K562 (cell line): ENCODE data around the gene UNC5C. TPM values are rescaled to one million over a fixed set of nuclear protein-coding genes. Genes with fewer than 3 reads are reported as not detected.

Experiments
- ATAC-seq: fragments of 200-7000 bp; cut with Tn5 transposase; 3 replicates; pipeline ENCODE4 v1.9.1; 2020; ENCODE audit warnings: moderate library complexity
- BruUV-seq: library from RNA; stranded (reverse); fragments of 400-500 nt; replicated peaks from 2 replicates; lab custom pipeline; 2021; lab: Mats Ljungman, UMichigan
- CTCF ChIA-PET: fragments of 300-600 bp; formaldehyde crosslinking; extraction: SDS; loops from one replicate; lab custom pipeline; 2021; ENCODE audit warnings: low intra/inter-chr PET ratio; lab: Yijun Ruan, JAX
- POLR2A ChIA-PET: fragments of 300-600, 350-650 bp; sonication (Branson Sonifier 250); formaldehyde crosslinking; extraction: SDS; loops from one replicate; lab custom pipeline; 2021; ENCODE audit warnings: antibody characterized with exemption, inconsistent platforms; lab: Yijun Ruan, JAX
- DNase-seq, 4 experiments: peaks; one replicate each; pipeline versions ENCODE4 v3.0.0 to v3.0.0-alpha.2; 2011 to 2018; ENCODE audit warnings: low spot score in 3 of 4, mixed read lengths in 3 of 4; ENCODE audit errors: extremely low read depth in 1 of 4
- FAIRE-seq: peaks from 2 replicates; lab custom pipeline; 2011; peaks lifted over from hg19 to GRCh38; lab: Jason Lieb, UNC
- H2AFZ ChIP-seq: 2 replicates; pipeline ENCODE4 v1.6.0; 2011; ENCODE audit warnings: low read depth, low read length, control low read depth, inconsistent platforms
- H3K27ac ChIP-seq: fragments of 200-600 bp; 3 replicates; pipeline ENCODE4 v1.8.0; 2011; ENCODE audit warnings: low read depth, mild to moderate bottlenecking, control low read depth, inconsistent platforms, low read length, moderate library complexity, mixed read lengths; ENCODE audit errors: extremely low read depth
- H3K27me3 ChIP-seq, 2 experiments: fragments of 300-600 bp in 1 of 2; 2 replicates in 1 of 2; 3 replicates in 1 of 2; pipeline versions ENCODE4 v1.6.0 to v1.8.0; 2011; ENCODE audit warnings: inconsistent platforms in 2 of 2, low read length in 2 of 2, mild to moderate bottlenecking in 1 of 2, mixed read lengths in 1 of 2, moderate library complexity in 1 of 2; ENCODE audit not compliant: control insufficient read depth in 2 of 2, insufficient read depth in 2 of 2
- H3K36me3 ChIP-seq: fragments of 300-600 bp; 3 replicates; pipeline ENCODE4 v1.8.0; 2011; ENCODE audit warnings: mild to moderate bottlenecking, low read length, inconsistent platforms; ENCODE audit not compliant: control insufficient read depth, insufficient read depth
- H3K4me1 ChIP-seq, 2 experiments: fragments of 200-600 bp in 1 of 2; replicated peaks in 1 of 2; 2 replicates in 1 of 2; 3 replicates in 1 of 2; pipeline versions ENCODE4 v1.5.1 to v1.8.0; 2011; ENCODE audit warnings: inconsistent platforms in 2 of 2, low read length in 2 of 2, mild to moderate bottlenecking in 1 of 2, mixed read lengths in 1 of 2, moderate library complexity in 1 of 2; ENCODE audit not compliant: control insufficient read depth in 2 of 2, insufficient read depth in 2 of 2
- H3K4me2 ChIP-seq: 2 replicates; pipeline ENCODE4 v1.6.1; 2011; ENCODE audit warnings: low read length, control low read depth, inconsistent platforms, mixed read lengths; ENCODE audit not compliant: insufficient read depth
- H3K4me3 ChIP-seq: fragments of 200-600 bp; sonication (generic), shearing (Covaris generic); 2 replicates; pipeline ENCODE4 v1.5.1; 2016; ENCODE audit warnings: control low read depth, inconsistent platforms
- H3K79me2 ChIP-seq: fragments of 200-600 bp; 3 replicates; pipeline ENCODE4 v1.8.0; 2011; ENCODE audit warnings: low read length, inconsistent platforms; ENCODE audit not compliant: control insufficient read depth, insufficient read depth
- H3K9ac ChIP-seq, 2 experiments: 2 replicates each; pipeline versions ENCODE4 v1.6.0 to v1.6.1; 2011; ENCODE audit warnings: low read depth in 2 of 2, low read length in 2 of 2, control low read depth in 1 of 2, inconsistent platforms in 1 of 2, mild to moderate bottlenecking in 1 of 2, mixed read lengths in 1 of 2; ENCODE audit not compliant: insufficient read depth in 1 of 2
- H3K9me1 ChIP-seq: one replicate; pipeline ENCODE4 v1.6.0; 2011; ENCODE audit warnings: inconsistent platforms, mild to moderate bottlenecking, low read length, moderate library complexity; ENCODE audit not compliant: control insufficient read depth, insufficient read depth
- H3K9me3 ChIP-seq: replicated peaks from 2 replicates; pipeline ENCODE4 v1.5.1; 2011; ENCODE audit warnings: low read depth, low read length, inconsistent platforms; ENCODE audit not compliant: control insufficient read depth, insufficient read depth
- H4K20me1 ChIP-seq: replicated peaks from 2 replicates; pipeline ENCODE4 v1.6.1; 2011; ENCODE audit warnings: low read length, inconsistent platforms, mixed read lengths; ENCODE audit not compliant: control insufficient read depth, insufficient read depth
- ATF1 ChIP-seq, 2 experiments: fragments of 450-650 bp in 1 of 2; IDR thresholded peaks; 2 replicates each; pipeline ENCODE4 v1.6.1; 2016; ENCODE audit warnings: missing compliant biosample characterization in 1 of 2, missing genetic modification characterization in 1 of 2
- BRCA1 ChIP-seq, 2 experiments: fragments of 450-650 bp in 1 of 2; sonication (generic) in 1 of 2; formaldehyde crosslinking in 1 of 2; IDR thresholded peaks; 2 replicates each; pipeline versions ENCODE4 v1.5.0 to v1.6.1; 2017 to 2020; ENCODE audit warnings: mild to moderate bottlenecking in 1 of 2, missing genetic modification reagents in 1 of 2
- CREM ChIP-seq: IDR thresholded peaks from 2 replicates; pipeline ENCODE4 v1.6.1; 2014; ENCODE audit warnings: antibody characterized with exemption, low read depth
- EP300 ChIP-seq: IDR thresholded peaks from 2 replicates; pipeline ENCODE4 v1.6.1; 2012; ENCODE audit warnings: low read length, improper control_type of control experiment
- GATAD2A ChIP-seq: fragments of 450-650 bp; IDR thresholded peaks from 2 replicates; pipeline ENCODE4 v1.6.1; 2017
- KLF6 ChIP-seq: fragments of 250-450 bp; sonication (Bioruptor Pico); IDR thresholded peaks from 2 replicates; pipeline ENCODE4 v1.4.0; 2020; ENCODE audit warnings: mild to moderate bottlenecking, moderate library complexity, borderline replicate concordance
- MEF2A ChIP-seq: IDR thresholded peaks from 2 replicates; pipeline ENCODE4 v1.6.1; 2011; ENCODE audit warnings: low read depth, mild to moderate bottlenecking, low read length, moderate library complexity; ENCODE audit not compliant: control insufficient read depth
- MIER1 ChIP-seq: fragments of 450-650 bp; IDR thresholded peaks from 2 replicates; pipeline ENCODE4 v1.6.1; 2016; ENCODE audit warnings: antibody characterized with exemption, mild to moderate bottlenecking, low read depth
- SREBF1 ChIP-seq: fragments of 150-350 bp; IDR thresholded peaks from 2 replicates; pipeline ENCODE4 v1.6.1; 2014; ENCODE audit warnings: antibody characterized with exemption, low read depth, low read length, borderline replicate concordance
- YBX1 ChIP-seq: fragments of 450-650 bp; IDR thresholded peaks from 2 replicates; pipeline ENCODE4 v1.7.1; 2016; ENCODE audit warnings: mild to moderate bottlenecking
- ZNF124 ChIP-seq: sonication (generic); formaldehyde crosslinking; IDR thresholded peaks from 2 replicates; pipeline ENCODE4 v1.8.1; 2022; ENCODE audit warnings: missing genetic modification reagents
- ZNF140 ChIP-seq: fragments of 250-450 bp; sonication (Bioruptor Pico); IDR thresholded peaks from 2 replicates; pipeline ENCODE4 v1.8.0; 2021; ENCODE audit warnings: moderate library complexity, mild to moderate bottlenecking, inconsistent platforms
- ZNF282 ChIP-seq: sonication (generic); formaldehyde crosslinking; IDR thresholded peaks from 2 replicates; pipeline ENCODE4 v1.8.1; 2023; ENCODE audit warnings: missing genetic modification reagents
- WGBS: fragments of 100-300 bp; shearing (Covaris generic); methylation state at CpG from one replicate; pipeline ENCODE4 v1.1.6; 2016; ENCODE audit warnings: low coverage, mixed read lengths; ENCODE audit not compliant: insufficient coverage; ENCODE audit errors: missing lambda C conversion rate; 5-methylcytosine and 5-hydroxymethylcytosine counted together
- in situ Hi-C: fragments of 300-500 bp; cut with MboI; formaldehyde crosslinking; loops from 4 replicates; pipeline ENCODE4 v1.15.0; 2018; ENCODE audit warnings: inconsistent platforms, mixed read lengths
- intact Hi-C: fragments of 100-400 bp; cut with micrococcal nuclease; formaldehyde crosslinking; loops from 2 replicates; pipeline ENCODE4 v1.14.2; 2022
- polyA plus RNA-seq, 8 experiments: library from polyadenylated mRNA; depleted of rRNA in 4 of 8; stranded (reverse) in 5 of 8; unstranded in 3 of 8; fragments of >200 nt; fragmentation: Nextera tagmentation in 2 of 8; fragmentation: Illumina TruSeq in 1 of 8; extraction: Ambion mirVana in 2 of 8; extraction: Trizol in 1 of 8; gene quantifications; 2 replicates each; pipeline versions ENCODE4 v1.2.1 to v1.2.3, GENCODE V29; 2011 to 2014; ENCODE audit warnings: inconsistent platforms in 1 of 8, missing spikeins in 1 of 8
- total RNA-seq, 7 experiments: library from RNA; depleted of rRNA in 6 of 7; stranded (reverse); fragments of >200 nt in 6 of 7; fragmentation: Illumina TruSeq in 2 of 7; extraction: Trizol in 2 of 7; gene quantifications; 2 replicates each; pipeline versions ENCODE4 v1.2.1 to v1.2.3, GENCODE V29; 2011 to 2021; ENCODE audit warnings: low replicate concordance in 1 of 7
- TF ChIP-seq, protein P1 (sequence below), 2 experiments: fragments of 450-650 bp in 1 of 2; sonication (generic) in 1 of 2; formaldehyde crosslinking in 1 of 2; IDR thresholded peaks; 2 replicates each; pipeline versions ENCODE4 v1.7.1 to v1.9.0; 2016 to 2022; ENCODE audit warnings: inconsistent platforms in 1 of 2, mild to moderate bottlenecking in 1 of 2, missing genetic modification reagents in 1 of 2

UNC5C gene
- total and polyA plus RNA-seq, 9 of the 15 experiments (the other 6 are each of a cell fraction or from before 2014, with no cell fraction given) = under 0.01 to 0.10 (median 0.03) TPM; not detected in 1

DNA sequence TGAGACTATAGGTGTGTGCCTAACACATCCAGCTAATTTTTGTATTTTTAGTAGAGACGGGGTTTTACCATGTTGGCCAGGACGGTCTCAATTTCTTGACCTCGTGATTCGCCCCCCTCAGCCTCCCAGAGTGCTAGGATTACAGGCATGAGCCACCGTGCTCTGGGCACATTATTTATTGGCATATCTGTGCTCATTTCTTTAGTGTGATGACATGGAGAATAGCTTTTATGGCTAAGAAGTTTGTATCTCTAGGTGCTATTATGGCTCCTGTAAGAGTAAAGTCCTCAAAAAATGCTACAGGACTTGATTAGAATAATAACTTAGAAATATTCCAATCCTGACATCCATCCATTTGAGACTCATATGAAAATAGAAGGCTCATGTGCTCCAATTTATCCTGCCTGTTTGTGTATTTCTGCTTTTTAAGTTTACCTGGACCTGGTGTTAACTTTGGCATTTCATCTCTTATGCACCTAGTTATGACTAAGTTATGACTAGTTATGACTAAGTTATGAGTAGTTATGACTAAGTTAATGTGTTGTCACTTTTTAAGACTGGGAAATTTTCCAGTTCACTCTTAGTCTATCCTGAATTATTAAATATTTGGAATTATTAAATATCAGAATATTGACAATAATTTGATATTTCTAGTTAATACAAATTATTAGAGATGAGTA is 36.4 kb upstream of the UNC5C start:
- ChIA-PET POLR2A (no interaction called here), CTCF (no interaction called here)
- in situ Hi-C loops (no loop called here), intact Hi-C loops (no loop called here)
- no peak overlapping the region for H3K27ac ChIP-seq
- H3K79me2 ChIP-seq = no peaks in the 10 kb centered on the region
- H3K4me2 ChIP-seq = no peak overlapping the region
- 5% methylated on average over 5 of the region's 5 CpGs for WGBS
- H3K36me3 ChIP-seq = no peaks in the 10 kb centered on the region
- no TSS peak for BruUV-seq
- DNase-seq (no peak), ATAC-seq (no peak), FAIRE-seq (no peak)
- H3K9me1 ChIP-seq = no peaks in the 10 kb centered on the region
- no peak overlapping the region for H3K9ac ChIP-seq
- no peaks in the 10 kb centered on the region for H4K20me1 ChIP-seq
- no peaks in the 10 kb centered on the region for H3K9me3 ChIP-seq
- H3K4me1 ChIP-seq = no peaks in the 10 kb centered on the region
- H3K27me3 ChIP-seq = no peaks in the 10 kb centered on the region
- H2AFZ ChIP-seq = no peak overlapping the region
- no peak overlapping the region for H3K4me3 ChIP-seq
- TF ChIP-seq, protein P1, sequence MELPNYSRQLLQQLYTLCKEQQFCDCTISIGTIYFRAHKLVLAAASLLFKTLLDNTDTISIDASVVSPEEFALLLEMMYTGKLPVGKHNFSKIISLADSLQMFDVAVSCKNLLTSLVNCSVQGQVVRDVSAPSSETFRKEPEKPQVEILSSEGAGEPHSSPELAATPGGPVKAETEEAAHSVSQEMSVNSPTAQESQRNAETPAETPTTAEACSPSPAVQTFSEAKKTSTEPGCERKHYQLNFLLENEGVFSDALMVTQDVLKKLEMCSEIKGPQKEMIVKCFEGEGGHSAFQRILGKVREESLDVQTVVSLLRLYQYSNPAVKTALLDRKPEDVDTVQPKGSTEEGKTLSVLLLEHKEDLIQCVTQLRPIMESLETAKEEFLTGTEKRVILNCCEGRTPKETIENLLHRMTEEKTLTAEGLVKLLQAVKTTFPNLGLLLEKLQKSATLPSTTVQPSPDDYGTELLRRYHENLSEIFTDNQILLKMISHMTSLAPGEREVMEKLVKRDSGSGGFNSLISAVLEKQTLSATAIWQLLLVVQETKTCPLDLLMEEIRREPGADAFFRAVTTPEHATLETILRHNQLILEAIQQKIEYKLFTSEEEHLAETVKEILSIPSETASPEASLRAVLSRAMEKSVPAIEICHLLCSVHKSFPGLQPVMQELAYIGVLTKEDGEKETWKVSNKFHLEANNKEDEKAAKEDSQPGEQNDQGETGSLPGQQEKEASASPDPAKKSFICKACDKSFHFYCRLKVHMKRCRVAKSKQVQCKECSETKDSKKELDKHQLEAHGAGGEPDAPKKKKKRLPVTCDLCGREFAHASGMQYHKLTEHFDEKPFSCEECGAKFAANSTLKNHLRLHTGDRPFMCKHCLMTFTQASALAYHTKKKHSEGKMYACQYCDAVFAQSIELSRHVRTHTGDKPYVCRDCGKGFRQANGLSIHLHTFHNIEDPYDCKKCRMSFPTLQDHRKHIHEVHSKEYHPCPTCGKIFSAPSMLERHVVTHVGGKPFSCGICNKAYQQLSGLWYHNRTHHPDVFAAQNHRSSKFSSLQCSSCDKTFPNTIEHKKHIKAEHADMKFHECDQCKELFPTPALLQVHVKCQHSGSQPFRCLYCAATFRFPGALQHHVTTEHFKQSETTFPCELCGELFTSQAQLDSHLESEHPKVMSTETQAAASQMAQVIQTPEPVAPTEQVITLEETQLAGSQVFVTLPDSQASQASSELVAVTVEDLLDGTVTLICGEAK (IDR thresholded peaks at IDR 0.05) = no peak
- TF ChIP-seq, protein P1 (CRISPR knock-in tag; IDR thresholded peaks at IDR 0.05) = no peak
- TF ChIP-seq ZNF140 (CRISPR knock-in tag) (no peak), SREBF1 (no peak), KLF6 (CRISPR knock-in tag) (no peak), ATF1 (CRISPR knock-in tag; IDR thresholded peaks at IDR 0.05) (no peak), ATF1 (tag; IDR thresholded peaks at IDR 0.05) (no peak), MEF2A (no peak), BRCA1 (IDR thresholded peaks at IDR 0.05) (no peak), BRCA1 (CRISPR knock-in tag; IDR thresholded peaks at IDR 0.05) (no peak), CREM (no peak), MIER1 (no peak), GATAD2A (no peak), ZNF124 (CRISPR knock-in tag) (no peak), YBX1 (no peak), EP300 (no peak), ZNF282 (CRISPR knock-in tag) (no peak)
